GM18870 (cell line): Measurements from ENCODE around the gene SLC9A9.
A peak's percentile ranks its signal among the peaks of the same experiment; 100 is the strongest.

ENCODE experiments used
- ATAC-seq: cut with Tn5 transposase; IDR thresholded peaks from one replicate; pipeline ENCODE4 v1.9.1; 2021; ENCODE audit warnings: moderate library complexity; ENCODE audit not compliant: unreplicated experiment

SLC9A9 gene

GRCh38 chr3:143603774-143604173 lies 244.5 kb downstream of the SLC9A9 start:
- ATAC-seq = no peak

DNA sequence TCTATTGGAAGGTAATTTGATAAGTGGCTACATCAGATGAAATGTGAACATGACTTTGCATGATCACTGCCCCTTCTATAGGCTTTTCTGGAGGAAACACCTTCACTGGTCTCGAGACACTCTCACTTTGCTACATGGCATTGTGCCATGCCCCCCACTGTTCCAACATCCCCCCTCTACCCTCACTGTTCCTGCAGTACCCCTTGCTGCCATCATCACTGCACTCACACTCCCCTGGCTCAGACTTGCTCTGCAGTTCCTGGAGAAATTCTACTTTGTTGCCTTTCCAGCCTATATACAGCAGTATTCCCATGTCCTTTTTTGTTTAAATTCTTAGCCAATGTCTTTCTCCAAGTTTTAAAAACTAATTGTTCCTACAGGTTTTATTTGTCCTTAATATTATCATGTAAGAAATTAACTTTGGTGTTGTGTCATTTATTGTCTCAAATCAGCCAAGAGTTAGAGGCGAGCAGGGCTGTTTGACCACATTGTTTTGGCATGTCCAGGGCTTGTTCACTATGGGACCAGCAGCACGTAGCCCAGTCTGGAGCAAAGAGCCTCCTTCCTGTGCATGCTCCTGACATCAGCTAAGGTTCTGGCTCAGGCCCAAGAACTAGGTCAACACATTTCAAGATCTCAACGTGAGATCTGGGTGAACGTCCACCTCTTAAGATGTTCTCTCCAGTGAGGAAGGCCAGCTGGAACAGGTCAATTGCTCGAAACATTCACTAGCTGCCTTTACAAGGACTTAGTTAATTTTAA lies 246.4 kb downstream of the SLC9A9 start:
- ATAC-seq = no peak

- no peak for ATAC-seq
Measured at GRCh38 chr3:143600756-143601718, 247.2 kb downstream of the SLC9A9 start.

DNA sequence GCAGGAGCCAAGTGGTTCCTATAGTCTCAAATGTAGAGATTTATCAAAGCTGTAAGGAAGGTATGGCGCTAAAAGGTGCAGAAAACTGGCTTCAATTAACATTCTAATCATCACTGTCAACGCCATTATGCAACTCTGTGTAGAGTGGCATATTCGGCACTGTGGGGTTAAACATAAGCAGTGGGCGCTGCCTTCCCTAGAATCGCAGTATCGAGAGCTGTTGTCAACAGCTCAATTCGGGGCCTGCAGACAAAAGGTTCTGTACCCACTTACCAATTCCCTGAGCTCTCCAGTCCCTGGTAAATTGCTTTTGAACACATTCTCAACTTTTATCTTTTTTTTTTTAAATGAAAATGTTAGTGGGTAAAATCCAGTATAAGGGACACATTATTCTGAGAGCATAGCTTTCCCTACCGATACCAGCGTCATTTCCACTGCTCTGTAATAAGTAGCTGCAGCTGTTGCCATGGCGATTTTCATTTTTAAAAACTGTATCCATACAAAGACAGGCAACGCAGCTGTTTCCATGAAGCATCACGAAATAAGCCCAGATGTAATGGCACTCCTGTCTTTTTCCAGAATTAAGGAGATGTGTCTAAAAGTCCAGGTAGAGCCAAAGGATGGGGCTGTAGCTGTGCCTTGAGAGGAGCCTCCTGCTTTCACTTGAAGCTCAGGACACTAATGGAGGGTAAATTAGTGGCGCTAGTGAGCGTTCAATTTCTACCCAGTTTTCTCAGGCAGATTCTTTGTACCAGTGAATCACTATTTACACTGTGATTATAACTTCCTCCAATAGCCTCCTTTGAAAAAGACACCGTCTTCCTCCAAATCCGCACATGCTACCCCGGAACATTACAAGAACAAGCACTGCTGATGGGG lies 250.3 kb downstream of the SLC9A9 start:
- no peak for ATAC-seq

- no peak for ATAC-seq
Measured at GRCh38 chr3:143596957-143597642, 251.2 kb downstream of the SLC9A9 start.

DNA sequence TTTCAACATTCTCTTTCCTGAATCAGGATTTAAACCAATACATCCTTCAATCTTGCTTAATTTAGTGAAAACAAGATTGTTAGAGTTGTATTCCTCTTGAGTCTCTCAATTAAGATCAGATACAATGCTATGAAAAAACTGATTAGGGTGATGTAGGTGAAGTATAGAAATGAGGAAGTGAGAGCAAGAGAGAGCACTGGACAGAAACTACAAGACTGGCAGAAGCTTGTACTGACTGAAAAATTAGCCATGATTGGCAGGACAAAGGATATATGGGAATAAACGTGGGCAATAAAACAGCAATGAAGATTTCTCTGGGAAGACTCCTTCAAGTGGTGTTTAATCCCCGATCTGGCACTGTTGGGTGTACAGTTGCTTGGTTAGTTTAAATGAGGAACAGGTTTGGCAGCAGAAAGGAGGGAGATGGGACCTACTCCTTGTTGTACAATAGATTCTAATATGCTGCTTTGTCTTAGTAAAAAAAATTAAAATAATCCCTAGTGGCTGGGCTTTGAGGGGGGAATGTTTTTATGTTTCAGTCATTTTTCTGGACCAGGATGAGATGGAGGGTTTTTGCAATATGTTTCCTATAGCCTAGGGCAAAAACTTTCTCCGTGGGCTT lies 252.7 kb downstream of the SLC9A9 start:
- ATAC-seq = peak; percentile 97

GRCh38 chr3:143594206-143594605 lies 254.1 kb downstream of the SLC9A9 start:
- ATAC-seq = no peak

GRCh38 chr3:143590660-143591059 lies 257.6 kb downstream of the SLC9A9 start:
- no peak for ATAC-seq

DNA sequence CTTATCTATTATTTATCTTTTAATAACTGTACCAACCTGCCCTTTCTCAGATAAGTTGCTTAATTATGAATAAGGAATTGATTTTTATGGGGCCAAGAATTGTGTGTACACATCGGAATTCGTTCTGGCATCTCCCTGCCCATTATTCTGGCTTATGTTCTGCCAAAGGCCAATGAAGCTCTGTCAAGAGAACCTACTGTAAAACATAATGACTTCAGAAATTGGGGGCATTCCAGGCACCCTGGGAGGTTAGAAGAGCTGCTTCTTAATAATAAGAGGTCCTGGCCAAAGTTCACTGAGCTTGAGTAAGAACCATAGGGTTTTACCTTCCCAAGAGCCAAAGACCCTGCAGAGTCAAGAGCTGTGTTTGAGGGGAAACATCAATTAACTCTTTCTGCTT lies 261.7 kb downstream of the SLC9A9 start:
- no peak for ATAC-seq

DNA sequence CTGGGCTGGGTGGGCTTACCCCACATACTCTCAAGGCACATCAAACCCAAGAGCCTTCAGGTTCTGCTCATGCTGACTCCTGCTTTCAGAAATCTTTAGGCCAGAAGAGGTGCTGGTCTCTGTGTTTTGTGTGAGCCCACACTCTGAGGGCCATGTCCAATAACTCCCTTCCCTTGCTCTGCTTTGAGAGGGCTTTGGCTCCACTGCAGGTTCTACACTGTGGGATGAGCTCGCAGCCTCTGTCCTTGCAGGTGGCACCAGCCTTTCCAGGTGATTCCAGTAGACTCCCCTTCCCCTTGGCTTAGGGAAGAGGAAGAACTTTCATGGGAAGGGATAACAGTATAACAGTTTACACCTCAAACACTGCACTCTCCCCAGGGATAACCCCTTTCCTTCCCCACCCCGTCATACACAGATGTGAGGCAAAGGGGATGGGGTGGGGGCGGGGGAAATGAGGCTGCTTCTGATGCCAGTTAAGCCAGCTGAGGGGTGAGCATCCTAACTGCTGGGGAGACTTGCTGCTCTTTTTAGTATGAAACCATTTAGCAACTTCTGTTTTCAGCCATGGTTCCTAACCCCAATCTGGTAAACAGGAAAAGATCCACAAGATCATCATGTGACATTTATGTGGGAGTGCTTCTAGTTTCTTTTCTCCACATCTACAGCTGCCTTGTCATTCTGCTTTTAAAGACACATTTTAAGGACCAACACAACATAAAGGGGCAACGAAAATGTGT lies 262.4 kb downstream of the SLC9A9 start:
- ATAC-seq = no peak

GRCh38 chr3:143584474-143584873 lies 263.8 kb downstream of the SLC9A9 start:
- no peak for ATAC-seq

- peak; percentile 56 for ATAC-seq
Measured at GRCh38 chr3:143581972-143582722, 266.1 kb downstream of the SLC9A9 start.

- ATAC-seq = no peak
Measured at GRCh38 chr3:143578810-143579435, 269.3 kb downstream of the SLC9A9 start.

GRCh38 chr3:143576568-143577270 lies 271.5 kb downstream of the SLC9A9 start:
- no peak for ATAC-seq

DNA sequence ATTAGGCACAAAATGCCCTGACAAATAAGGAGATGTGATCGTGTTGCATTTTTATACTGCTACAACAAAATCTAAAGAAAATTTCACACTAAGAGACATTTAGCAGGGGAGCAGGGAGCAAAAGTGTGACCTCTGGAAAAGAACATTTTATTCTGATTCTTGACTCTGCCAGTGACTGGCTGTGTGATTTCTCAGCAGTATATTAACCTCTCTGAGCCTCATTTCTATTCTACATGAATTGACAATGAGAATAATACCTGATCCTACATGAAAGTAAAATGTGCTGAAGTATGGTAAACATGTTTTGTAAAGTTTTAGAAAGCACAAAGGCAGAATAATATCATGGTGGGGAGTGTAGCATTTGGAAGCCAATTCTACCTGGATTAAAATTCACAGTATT lies 273.3 kb downstream of the SLC9A9 start:
- ATAC-seq = no peak

- ATAC-seq = no peak
Measured at GRCh38 chr3:143573610-143574303, 274.5 kb downstream of the SLC9A9 start.

- ATAC-seq = no peak
Measured at GRCh38 chr3:143571548-143571947, 276.7 kb downstream of the SLC9A9 start.
